GM18519 (cell line): ENCODE results near the gene CDC37.

Experiments used
- ATAC-seq: cut with Tn5 transposase; IDR thresholded peaks from one replicate; pipeline ENCODE4 v1.9.1; 2021; ENCODE audit warnings: mild to moderate bottlenecking, moderate library complexity; ENCODE audit not compliant: unreplicated experiment, low FRiP score

CDC37 gene

GRCh38 chr19:10403137-10404021 lies at the start of gene CDC37:
TSS of gene CDC37 (minus strand) at chr19:10403542. CDS start at chr19:10403479, 63 bp downstream.
- ATAC-seq = peak; percentile 74

- ATAC-seq = no peak
Observed at GRCh38 chr19:10450853-10451609, 47.7 kb upstream of the CDC37 start.

- no peak for ATAC-seq
Observed at GRCh38 chr19:10450191-10450852, 47.0 kb upstream of the CDC37 start.

- ATAC-seq = no peak
Observed at GRCh38 chr19:10449037-10449436, 45.7 kb upstream of the CDC37 start.

- no peak for ATAC-seq
Observed at GRCh38 chr19:10442698-10443097, 39.4 kb upstream of the CDC37 start.

GRCh38 chr19:10439588-10439987 lies 36.2 kb upstream of the CDC37 start:
- ATAC-seq = no peak

GRCh38 chr19:10433131-10433536 lies 29.8 kb upstream of the CDC37 start:
- no peak for ATAC-seq

GRCh38 chr19:10432736-10433130 lies 29.4 kb upstream of the CDC37 start:
- no peak for ATAC-seq

GRCh38 chr19:10431943-10432735 lies 28.8 kb upstream of the CDC37 start:
- no peak for ATAC-seq

GRCh38 chr19:10431254-10431942 lies 28.1 kb upstream of the CDC37 start:
- no peak for ATAC-seq

GRCh38 chr19:10430505-10431253 lies 27.3 kb upstream of the CDC37 start:
- ATAC-seq = no peak

GRCh38 chr19:10428996-10429381 lies 25.6 kb upstream of the CDC37 start:
- ATAC-seq = no peak

- no peak for ATAC-seq
Observed at GRCh38 chr19:10427169-10427568, 23.8 kb upstream of the CDC37 start.

GRCh38 chr19:10424011-10424637 lies 20.8 kb upstream of the CDC37 start:
- no peak for ATAC-seq

GRCh38 chr19:10422846-10423245 lies 19.5 kb upstream of the CDC37 start:
- no peak for ATAC-seq

- no peak for ATAC-seq
Observed at GRCh38 chr19:10422046-10422461, 18.7 kb upstream of the CDC37 start.

- ATAC-seq = no peak
Observed at GRCh38 chr19:10421240-10422045, 18.1 kb upstream of the CDC37 start.
